GM21360 (cell line): ENCODE measurements around the gene GATM.

ENCODE experiments used
- ATAC-seq: cut with Tn5 transposase; IDR thresholded peaks from one replicate; pipeline ENCODE4 v1.9.1; 2021; ENCODE audit warnings: mild to moderate bottlenecking, moderate library complexity; ENCODE audit not compliant: unreplicated experiment

The GATM gene

GRCh38 chr15:45362419-45362818, 15.9 kb downstream of the GATM start:
- ATAC-seq = no peak

GRCh38 chr15:45361878-45362277, 16.5 kb downstream of the GATM start:
- no peak for ATAC-seq

- ATAC-seq = no peak
Observed at GRCh38 chr15:45355860-45356259, 22.5 kb downstream of the GATM start.

GRCh38 chr15:45354711-45355110, 23.6 kb downstream of the GATM start:
- ATAC-seq = no peak

- ATAC-seq = no peak
Observed at GRCh38 chr15:45351227-45351626, 27.1 kb downstream of the GATM start.

- ATAC-seq = no peak
Observed at GRCh38 chr15:45349623-45350022, 28.7 kb downstream of the GATM start.

GRCh38 chr15:45347989-45348388, 30.4 kb downstream of the GATM start:
- ATAC-seq = no peak

GRCh38 chr15:45347033-45347432, 31.3 kb downstream of the GATM start:
- no peak for ATAC-seq

- ATAC-seq = no peak
Observed at GRCh38 chr15:45346381-45346780, 32.0 kb downstream of the GATM start.

GRCh38 chr15:45343258-45343860, 35.0 kb downstream of the GATM start:
- ATAC-seq = no peak

- ATAC-seq = no peak
Observed at GRCh38 chr15:45341790-45342189, 36.6 kb downstream of the GATM start.

- no peak for ATAC-seq
Observed at GRCh38 chr15:45340429-45340828, 37.9 kb downstream of the GATM start.

GRCh38 chr15:45338417-45338816, 39.9 kb downstream of the GATM start:
- ATAC-seq = no peak

- no peak for ATAC-seq
Observed at GRCh38 chr15:45337224-45337623, 41.1 kb downstream of the GATM start.

GRCh38 chr15:45333550-45333949, 44.8 kb downstream of the GATM start:
- ATAC-seq = no peak

GRCh38 chr15:45332694-45333093, 45.6 kb downstream of the GATM start:
- no peak for ATAC-seq

GRCh38 chr15:45331972-45332371, 46.4 kb downstream of the GATM start:
- no peak for ATAC-seq

GRCh38 chr15:45328663-45329062, 49.7 kb downstream of the GATM start:
- no peak for ATAC-seq

GRCh38 chr15:45326741-45327140, 51.6 kb downstream of the GATM start:
- ATAC-seq = no peak

- ATAC-seq = no peak
Observed at GRCh38 chr15:45326280-45326679, 52.1 kb downstream of the GATM start.

- no peak for ATAC-seq
Observed at GRCh38 chr15:45320581-45321205, 57.7 kb downstream of the GATM start.

- ATAC-seq = no peak
Observed at GRCh38 chr15:45319472-45320214, 58.7 kb downstream of the GATM start.
